HEK293 (cell line): ENCODE results near the gene PTH2.
A peak's percentile ranks its signal among the peaks of the same experiment; 100 is the strongest.

Source experiments
- CTCF ChIA-PET: fragments of 350-600 bp; formaldehyde crosslinking; extraction: SDS; loops from one replicate; lab custom pipeline; 2021; ENCODE audit warnings: antibody characterized with exemption; lab: Yijun Ruan, JAX
- POLR2A ChIA-PET: fragments of 300-600 bp; formaldehyde crosslinking; extraction: SDS; loops from one replicate; lab custom pipeline; 2020; ENCODE audit warnings: antibody characterized with exemption, inconsistent platforms; lab: Yijun Ruan, JAX
- H3K27ac ChIP-seq: fragments of 200-500 bp; sonication (Bioruptor generic); 2 replicates; pipeline ENCODE4 v1.5.1; 2014; ENCODE audit warnings: low read depth, low read length, control low read depth, inconsistent platforms; ENCODE audit errors: extremely low read depth
- H3K36me3 ChIP-seq, 2 experiments: fragments of 200-500 bp in 1 of 2; sonication (Bioruptor generic) in 1 of 2; 1 replicate in 1 of 2; 2 replicates in 1 of 2; pipeline ENCODE4 v1.5.1; 2014 to 2017; ENCODE audit warnings: inconsistent platforms in 2 of 2, low read length in 2 of 2; ENCODE audit not compliant: control insufficient read depth in 2 of 2, insufficient read depth in 1 of 2
- H3K4me1 ChIP-seq: fragments of 200-500 bp; sonication (Bioruptor generic); 2 replicates; pipeline ENCODE4 v1.5.1; 2014; ENCODE audit warnings: mild to moderate bottlenecking, low read length, inconsistent platforms; ENCODE audit not compliant: control insufficient read depth, insufficient read depth
- H3K4me3 ChIP-seq: 2 replicates; pipeline ENCODE4 v1.5.1; 2011; ENCODE audit warnings: low read depth, mild to moderate bottlenecking, control low read depth, low read length, moderate library complexity
- H3K9me3 ChIP-seq: fragments of 200-500 bp; sonication (Bioruptor generic); 2 replicates; pipeline ENCODE4 v1.5.1; 2014; ENCODE audit warnings: low read depth, low read length, inconsistent platforms; ENCODE audit not compliant: control insufficient read depth, insufficient read depth
- BCL11A ChIP-seq: fragments of 450-650 bp; formaldehyde crosslinking; IDR thresholded peaks from 2 replicates; pipeline ENCODE4 v1.5.1; 2016; ENCODE audit warnings: low read depth, missing biosample characterization, missing genetic modification characterization
- GLIS2 ChIP-seq: fragments of 450-650 bp; formaldehyde crosslinking; IDR thresholded peaks from 2 replicates; pipeline ENCODE4 v1.5.1; 2016; ENCODE audit warnings: missing biosample characterization, missing genetic modification characterization
- KLF1 ChIP-seq: fragments of 450-650 bp; formaldehyde crosslinking; IDR thresholded peaks from 2 replicates; pipeline ENCODE4 v1.5.1; 2016; ENCODE audit warnings: missing biosample characterization, missing genetic modification characterization
- KLF7 ChIP-seq: fragments of 450-650 bp; formaldehyde crosslinking; IDR thresholded peaks from 2 replicates; pipeline ENCODE4 v1.5.1; 2016; ENCODE audit warnings: missing biosample characterization, missing genetic modification characterization, borderline replicate concordance
- KLF8 ChIP-seq: fragments of 450-650 bp; formaldehyde crosslinking; IDR thresholded peaks from 2 replicates; pipeline ENCODE4 v1.5.1; 2016; ENCODE audit warnings: missing biosample characterization, missing genetic modification characterization
- KLF9 ChIP-seq: fragments of 450-650 bp; formaldehyde crosslinking; IDR thresholded peaks from 2 replicates; pipeline ENCODE4 v1.5.1; 2016; ENCODE audit warnings: missing biosample characterization, missing genetic modification characterization, low read depth
- PRDM10 ChIP-seq: fragments of 450-650 bp; formaldehyde crosslinking; IDR thresholded peaks from 2 replicates; pipeline ENCODE4 v1.5.1; 2016; ENCODE audit warnings: missing biosample characterization, missing genetic modification characterization
- SCRT1 ChIP-seq: fragments of 450-650 bp; formaldehyde crosslinking; IDR thresholded peaks from 2 replicates; pipeline ENCODE4 v1.5.1; 2016; ENCODE audit warnings: missing biosample characterization, missing genetic modification characterization, borderline replicate concordance
- SP2 ChIP-seq: fragments of 450-650 bp; formaldehyde crosslinking; IDR thresholded peaks from 2 replicates; pipeline ENCODE4 v1.5.1; 2016; ENCODE audit warnings: missing biosample characterization, missing genetic modification characterization
- SP3 ChIP-seq: fragments of 450-650 bp; formaldehyde crosslinking; IDR thresholded peaks from 2 replicates; pipeline ENCODE4 v1.5.1; 2016; ENCODE audit warnings: missing biosample characterization, missing genetic modification characterization
- ZNF169 ChIP-seq: fragments of 450-650 bp; formaldehyde crosslinking; IDR thresholded peaks from 2 replicates; pipeline ENCODE4 v1.5.1; 2016; ENCODE audit warnings: missing biosample characterization, missing genetic modification characterization
- ZNF292 ChIP-seq: fragments of 450-650 bp; formaldehyde crosslinking; IDR thresholded peaks from 2 replicates; pipeline ENCODE4 v1.5.1; 2016; ENCODE audit warnings: low read depth, missing biosample characterization, missing genetic modification characterization, borderline replicate concordance
- ZNF324 ChIP-seq: fragments of 450-650 bp; formaldehyde crosslinking; IDR thresholded peaks from 2 replicates; pipeline ENCODE4 v1.5.1; 2016; ENCODE audit warnings: missing biosample characterization, missing genetic modification characterization
- ZNF362 ChIP-seq: fragments of 450-650 bp; formaldehyde crosslinking; IDR thresholded peaks from 2 replicates; pipeline ENCODE4 v1.5.1; 2016; ENCODE audit warnings: missing biosample characterization, missing genetic modification characterization
- ZNF394 ChIP-seq: fragments of 450-650 bp; formaldehyde crosslinking; IDR thresholded peaks from 2 replicates; pipeline ENCODE4 v1.5.1; 2016; ENCODE audit warnings: missing biosample characterization, missing genetic modification characterization, mild to moderate bottlenecking, moderate library complexity, borderline replicate concordance
- ZNF621 ChIP-seq: fragments of 450-650 bp; formaldehyde crosslinking; IDR thresholded peaks from 2 replicates; pipeline ENCODE4 v1.5.1; 2017; ENCODE audit warnings: missing biosample characterization, missing genetic modification characterization
- ZNF623 ChIP-seq: fragments of 450-650 bp; formaldehyde crosslinking; IDR thresholded peaks from 2 replicates; pipeline ENCODE4 v1.5.1; 2016; ENCODE audit warnings: missing biosample characterization, missing genetic modification characterization
- ZNF654 ChIP-seq: fragments of 450-650 bp; formaldehyde crosslinking; IDR thresholded peaks from 2 replicates; pipeline ENCODE4 v1.5.1; 2016; ENCODE audit warnings: low read depth, missing biosample characterization, missing genetic modification characterization
- ZNF658 ChIP-seq: fragments of 450-650 bp; formaldehyde crosslinking; IDR thresholded peaks from 2 replicates; pipeline ENCODE4; 2016; ENCODE audit warnings: missing biosample characterization, missing genetic modification characterization
- ZXDB ChIP-seq: fragments of 450-650 bp; formaldehyde crosslinking; IDR thresholded peaks from 2 replicates; pipeline ENCODE4 v1.5.1; 2016; ENCODE audit warnings: missing biosample characterization, missing genetic modification characterization
- TF ChIP-seq, protein P1 (sequence below): fragments of 450-650 bp; formaldehyde crosslinking; IDR thresholded peaks from 2 replicates; pipeline ENCODE4 v1.5.1; 2016; ENCODE audit warnings: missing biosample characterization, missing genetic modification characterization
- TF ChIP-seq, protein P2 (sequence below): fragments of 450-650 bp; formaldehyde crosslinking; IDR thresholded peaks from 2 replicates; pipeline ENCODE4 v1.5.1; 2016; ENCODE audit warnings: missing biosample characterization, missing genetic modification characterization

PTH2 gene

DNA sequence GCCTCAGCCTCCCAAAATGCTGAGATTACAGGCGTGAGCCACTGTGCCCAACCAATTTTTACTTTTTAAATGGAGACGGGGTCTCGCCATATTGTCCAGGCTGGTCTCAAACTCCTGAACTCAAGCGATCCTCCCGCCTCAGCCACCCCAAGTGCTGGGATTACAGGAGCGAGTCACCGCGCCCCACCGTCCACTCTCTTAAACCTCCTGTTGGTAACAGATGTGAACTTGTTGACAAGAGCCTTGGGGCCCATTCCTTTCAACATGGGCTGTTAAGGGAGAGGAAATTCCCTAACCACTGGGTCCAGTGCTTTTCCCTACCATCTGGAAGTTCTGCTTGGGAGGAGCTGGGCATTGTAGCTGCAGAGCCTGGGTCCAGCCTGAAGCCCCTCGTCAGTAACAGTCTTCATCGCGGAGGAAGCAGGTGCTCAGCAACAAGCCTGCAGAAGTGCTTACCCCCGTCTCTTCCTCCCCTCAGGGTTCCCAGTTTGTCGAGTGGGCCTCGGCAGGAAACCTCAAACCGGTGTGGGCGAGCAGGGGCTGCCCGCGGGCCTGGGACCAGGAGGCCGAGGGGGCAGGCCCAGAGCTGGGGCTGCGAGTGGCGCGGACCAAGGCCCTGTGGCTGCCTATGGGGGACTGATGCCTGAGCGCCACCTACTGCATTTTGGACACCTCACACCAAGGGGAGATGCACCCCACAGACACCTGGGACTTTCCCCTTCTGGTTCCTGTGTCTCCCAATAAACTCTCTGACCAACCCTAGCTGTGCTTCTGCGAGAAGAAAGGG lies 46.8 kb upstream of the PTH2 start:
- peaks cover 6 to 9% of the 10 kb centered on the region in 2 experiments; a peak in 2 of 3 replicates for H3K36me3 ChIP-seq
- TF ChIP-seq ZNF394 (tag by site-specific recombination) (no peak), ZNF623 (tag by site-specific recombination) (peak; percentile 86), ZNF654 (0 out of 2 replicates have a peak, but pooled peaks have one; percentile 6)
- TF ChIP-seq, all 188 proteins: peak for 2
- H3K9me3 ChIP-seq, result no peaks in the 10 kb centered on the region
- no peak overlapping the region for H3K4me3 ChIP-seq
- 0 out of 2 replicates have a peak overlapping the region, but pooled peaks have one; percentile 1 for H3K27ac ChIP-seq
- ChIA-PET CTCF (interaction anchor here (0.6 to 1.5 kb wide), 7 partner anchors 10 to 94 kb away, joined by 3 to 6 read pairs (median 4); partner anchors contain the start of gene ALDH16A1), POLR2A (interaction anchor here (1.2 to 1.3 kb wide), 3 partner anchors 17 to 26 kb away, joined by 3 to 11 read pairs (median 4); partner anchors contain the start of genes ALDH16A1 and RPS11)
- 0 out of 2 replicates have a peak, but pooled peaks cover 5% of the 10 kb centered on the region for H3K4me1 ChIP-seq

GRCh38 chr19:49468746-49469447 lies 45.7 kb upstream of the PTH2 start:
- POLR2A ChIA-PET, result interaction anchor here (1.2 to 1.3 kb wide), 2 partner anchors 15 to 27 kb away, joined by 3 to 11 read pairs; partner anchors contain the start of genes ALDH16A1 and RPS11
- Histone ChIP-seq H3K9me3 (no peaks in the 10 kb centered on the region), H3K36me3 (peaks cover 6 to 13% of the 10 kb centered on the region in 2 experiments; a peak in 2 of 3 replicates), H3K4me1 (0 out of 2 replicates have a peak, but pooled peaks cover 5% of the 10 kb centered on the region), H3K4me3 (no peak overlapping the region), H3K27ac (peak overlapping the region; percentile 40; the same call in 1 of the 2 replicates)
- CTCF ChIA-PET, result interaction anchor here (1.2 kb wide), 1 partner anchor 78 kb away, joined by 3 read pairs; no protein-coding TSS in a partner anchor
- peak; percentile 92 for TF ChIP-seq KLF1
- 0 out of 2 replicates have a peak, but pooled peaks have one; percentile 46 for TF ChIP-seq ZNF362 (tag by site-specific recombination)
- peak; percentile 31; the same call in 1 of the 2 replicates for TF ChIP-seq GLIS2 (tag by site-specific recombination)
- TF ChIP-seq, protein P1, sequence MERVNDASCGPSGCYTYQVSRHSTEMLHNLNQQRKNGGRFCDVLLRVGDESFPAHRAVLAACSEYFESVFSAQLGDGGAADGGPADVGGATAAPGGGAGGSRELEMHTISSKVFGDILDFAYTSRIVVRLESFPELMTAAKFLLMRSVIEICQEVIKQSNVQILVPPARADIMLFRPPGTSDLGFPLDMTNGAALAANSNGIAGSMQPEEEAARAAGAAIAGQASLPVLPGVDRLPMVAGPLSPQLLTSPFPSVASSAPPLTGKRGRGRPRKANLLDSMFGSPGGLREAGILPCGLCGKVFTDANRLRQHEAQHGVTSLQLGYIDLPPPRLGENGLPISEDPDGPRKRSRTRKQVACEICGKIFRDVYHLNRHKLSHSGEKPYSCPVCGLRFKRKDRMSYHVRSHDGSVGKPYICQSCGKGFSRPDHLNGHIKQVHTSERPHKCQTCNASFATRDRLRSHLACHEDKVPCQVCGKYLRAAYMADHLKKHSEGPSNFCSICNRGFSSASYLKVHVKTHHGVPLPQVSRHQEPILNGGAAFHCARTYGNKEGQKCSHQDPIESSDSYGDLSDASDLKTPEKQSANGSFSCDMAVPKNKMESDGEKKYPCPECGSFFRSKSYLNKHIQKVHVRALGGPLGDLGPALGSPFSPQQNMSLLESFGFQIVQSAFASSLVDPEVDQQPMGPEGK (tag by site-specific recombination), result peak; percentile 33; the same call in 1 of the 2 replicates
- TF ChIP-seq KLF9, result 0 out of 2 replicates have a peak, but pooled peaks have one; percentile 21
- TF ChIP-seq ZNF292, result no peak
- no peak for TF ChIP-seq ZNF658 (tag by site-specific recombination)
- TF ChIP-seq ZNF169 (tag by site-specific recombination), result no peak
- peak; percentile 50; the same call in 1 of the 2 replicates for TF ChIP-seq KLF7 (tag by site-specific recombination)
- peak; percentile 74 for TF ChIP-seq ZXDB
- TF ChIP-seq KLF8 (tag by site-specific recombination), result no peak
- no peak for TF ChIP-seq ZNF621 (tag by site-specific recombination)
- TF ChIP-seq, protein P2, sequence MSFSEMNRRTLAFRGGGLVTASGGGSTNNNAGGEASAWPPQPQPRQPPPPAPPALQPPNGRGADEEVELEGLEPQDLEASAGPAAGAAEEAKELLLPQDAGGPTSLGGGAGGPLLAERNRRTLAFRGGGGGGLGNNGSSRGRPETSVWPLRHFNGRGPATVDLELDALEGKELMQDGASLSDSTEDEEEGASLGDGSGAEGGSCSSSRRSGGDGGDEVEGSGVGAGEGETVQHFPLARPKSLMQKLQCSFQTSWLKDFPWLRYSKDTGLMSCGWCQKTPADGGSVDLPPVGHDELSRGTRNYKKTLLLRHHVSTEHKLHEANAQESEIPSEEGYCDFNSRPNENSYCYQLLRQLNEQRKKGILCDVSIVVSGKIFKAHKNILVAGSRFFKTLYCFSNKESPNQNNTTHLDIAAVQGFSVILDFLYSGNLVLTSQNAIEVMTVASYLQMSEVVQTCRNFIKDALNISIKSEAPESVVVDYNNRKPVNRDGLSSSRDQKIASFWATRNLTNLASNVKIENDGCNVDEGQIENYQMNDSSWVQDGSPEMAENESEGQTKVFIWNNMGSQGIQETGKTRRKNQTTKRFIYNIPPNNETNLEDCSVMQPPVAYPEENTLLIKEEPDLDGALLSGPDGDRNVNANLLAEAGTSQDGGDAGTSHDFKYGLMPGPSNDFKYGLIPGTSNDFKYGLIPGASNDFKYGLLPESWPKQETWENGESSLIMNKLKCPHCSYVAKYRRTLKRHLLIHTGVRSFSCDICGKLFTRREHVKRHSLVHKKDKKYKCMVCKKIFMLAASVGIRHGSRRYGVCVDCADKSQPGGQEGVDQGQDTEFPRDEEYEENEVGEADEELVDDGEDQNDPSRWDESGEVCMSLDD (tag by site-specific recombination), result 0 out of 2 replicates have a peak, but pooled peaks have one; percentile 29
- peak; percentile 60 for TF ChIP-seq SP2 (tag by site-specific recombination)
- TF ChIP-seq SCRT1 (tag by site-specific recombination), result 0 out of 2 replicates have a peak, but pooled peaks have one; percentile 26
- no peak for TF ChIP-seq BCL11A
- peak; percentile 50; the same call in 1 of the 2 replicates for TF ChIP-seq SP3
- TF ChIP-seq ZNF324 (tag by site-specific recombination), result no peak
- no peak for TF ChIP-seq PRDM10 (tag by site-specific recombination)
